Liver (tissue), 3 donors: ENCODE measurements around the gene CA14.

Source experiments
- EGR1 ChIP-seq, 2 donors: IDR thresholded peaks; 2 replicates each; pipeline ENCODE4 v1.6.1; 2016 to 2018; ENCODE audit warnings: antibody characterized with exemption in 2 of 2, low read depth in 2 of 2
- FOXA1 ChIP-seq: IDR thresholded peaks from 2 replicates; pipeline ENCODE4 v1.6.1; 2016; ENCODE audit warnings: antibody characterized with exemption
- HNF4G ChIP-seq: IDR thresholded peaks from 2 replicates; pipeline ENCODE4 v1.6.1; 2016; ENCODE audit warnings: antibody characterized with exemption
- RAD21 ChIP-seq, 2 donors: IDR thresholded peaks; 2 replicates each; pipeline ENCODE4 v1.6.1; 2016; ENCODE audit warnings: antibody characterized with exemption in 2 of 2, mild to moderate bottlenecking in 2 of 2
- RXRA ChIP-seq, 2 donors: IDR thresholded peaks; 2 replicates each; pipeline ENCODE4 v1.6.1; 2017 to 2018; ENCODE audit warnings: antibody characterized with exemption in 2 of 2, mild to moderate bottlenecking in 1 of 2
- SP1 ChIP-seq: IDR thresholded peaks from 2 replicates; pipeline ENCODE4 v1.6.1; 2018; ENCODE audit warnings: antibody characterized with exemption, mild to moderate bottlenecking
- TAF1 ChIP-seq: conservative IDR thresholded peaks from 2 replicates; pipeline ENCODE4 v1.6.1; 2016; ENCODE audit warnings: antibody characterized with exemption, mild to moderate bottlenecking
- YY1 ChIP-seq: IDR thresholded peaks from 2 replicates; pipeline ENCODE4 v1.6.1; 2016; ENCODE audit warnings: antibody characterized with exemption, mild to moderate bottlenecking
- TF ChIP-seq, protein P1 (sequence below): fragments of 150-350 bp; IDR thresholded peaks from 2 replicates; pipeline ENCODE4 v1.5.1; 2017; ENCODE audit warnings: improper control_type of control experiment, low read depth, low read length; ENCODE audit not compliant: missing input control
- TF ChIP-seq, protein P2 (sequence below): IDR thresholded peaks from 2 replicates; pipeline ENCODE4 v1.6.1; 2016; ENCODE audit warnings: antibody characterized with exemption
- TF ChIP-seq, protein P3 (sequence below): IDR thresholded peaks from 2 replicates; pipeline ENCODE4 v1.6.1; 2016; ENCODE audit warnings: antibody characterized with exemption
- TF ChIP-seq, protein P4 (sequence below): IDR thresholded peaks from 2 replicates; pipeline ENCODE4 v1.6.1; 2016; ENCODE audit warnings: antibody characterized with exemption, mild to moderate bottlenecking
- TF ChIP-seq, protein P5 (sequence below): IDR thresholded peaks from 2 replicates; pipeline ENCODE4 v1.6.1; 2016; ENCODE audit warnings: antibody characterized with exemption
- donor health status: healthy.
- donor health status: healthy.

DNA sequence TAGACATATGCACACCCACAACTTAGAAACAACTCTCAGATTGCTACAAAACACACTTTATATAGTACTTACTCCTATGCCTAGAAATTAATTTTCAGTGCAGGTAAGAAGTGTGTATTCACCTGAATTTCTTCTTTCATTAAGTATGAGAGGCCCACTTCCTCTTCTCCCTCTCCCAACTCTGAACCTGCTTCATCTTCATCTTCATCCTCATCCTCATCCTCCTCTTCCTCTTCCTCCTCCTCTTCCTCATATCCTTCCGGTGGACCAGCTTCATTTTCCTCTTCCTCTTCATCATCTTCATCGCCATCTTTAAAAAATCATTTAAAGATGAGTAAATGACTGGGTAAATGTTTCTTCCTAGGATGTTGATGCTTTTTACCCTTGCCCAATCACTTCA is 31.1 kb upstream of the CA14 start:
- TF ChIP-seq, protein P1, sequence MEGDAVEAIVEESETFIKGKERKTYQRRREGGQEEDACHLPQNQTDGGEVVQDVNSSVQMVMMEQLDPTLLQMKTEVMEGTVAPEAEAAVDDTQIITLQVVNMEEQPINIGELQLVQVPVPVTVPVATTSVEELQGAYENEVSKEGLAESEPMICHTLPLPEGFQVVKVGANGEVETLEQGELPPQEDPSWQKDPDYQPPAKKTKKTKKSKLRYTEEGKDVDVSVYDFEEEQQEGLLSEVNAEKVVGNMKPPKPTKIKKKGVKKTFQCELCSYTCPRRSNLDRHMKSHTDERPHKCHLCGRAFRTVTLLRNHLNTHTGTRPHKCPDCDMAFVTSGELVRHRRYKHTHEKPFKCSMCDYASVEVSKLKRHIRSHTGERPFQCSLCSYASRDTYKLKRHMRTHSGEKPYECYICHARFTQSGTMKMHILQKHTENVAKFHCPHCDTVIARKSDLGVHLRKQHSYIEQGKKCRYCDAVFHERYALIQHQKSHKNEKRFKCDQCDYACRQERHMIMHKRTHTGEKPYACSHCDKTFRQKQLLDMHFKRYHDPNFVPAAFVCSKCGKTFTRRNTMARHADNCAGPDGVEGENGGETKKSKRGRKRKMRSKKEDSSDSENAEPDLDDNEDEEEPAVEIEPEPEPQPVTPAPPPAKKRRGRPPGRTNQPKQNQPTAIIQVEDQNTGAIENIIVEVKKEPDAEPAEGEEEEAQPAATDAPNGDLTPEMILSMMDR = no peak
- TF ChIP-seq, protein P2, sequence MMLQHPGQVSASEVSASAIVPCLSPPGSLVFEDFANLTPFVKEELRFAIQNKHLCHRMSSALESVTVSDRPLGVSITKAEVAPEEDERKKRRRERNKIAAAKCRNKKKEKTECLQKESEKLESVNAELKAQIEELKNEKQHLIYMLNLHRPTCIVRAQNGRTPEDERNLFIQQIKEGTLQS = no peak
- no peak for TF ChIP-seq YY1
- no peak for TF ChIP-seq RAD21 (IDR thresholded peaks at IDR 0.05)
- TF ChIP-seq, protein P3, sequence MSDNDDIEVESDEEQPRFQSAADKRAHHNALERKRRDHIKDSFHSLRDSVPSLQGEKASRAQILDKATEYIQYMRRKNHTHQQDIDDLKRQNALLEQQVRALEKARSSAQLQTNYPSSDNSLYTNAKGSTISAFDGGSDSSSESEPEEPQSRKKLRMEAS = no peak
- TF ChIP-seq, protein P4, sequence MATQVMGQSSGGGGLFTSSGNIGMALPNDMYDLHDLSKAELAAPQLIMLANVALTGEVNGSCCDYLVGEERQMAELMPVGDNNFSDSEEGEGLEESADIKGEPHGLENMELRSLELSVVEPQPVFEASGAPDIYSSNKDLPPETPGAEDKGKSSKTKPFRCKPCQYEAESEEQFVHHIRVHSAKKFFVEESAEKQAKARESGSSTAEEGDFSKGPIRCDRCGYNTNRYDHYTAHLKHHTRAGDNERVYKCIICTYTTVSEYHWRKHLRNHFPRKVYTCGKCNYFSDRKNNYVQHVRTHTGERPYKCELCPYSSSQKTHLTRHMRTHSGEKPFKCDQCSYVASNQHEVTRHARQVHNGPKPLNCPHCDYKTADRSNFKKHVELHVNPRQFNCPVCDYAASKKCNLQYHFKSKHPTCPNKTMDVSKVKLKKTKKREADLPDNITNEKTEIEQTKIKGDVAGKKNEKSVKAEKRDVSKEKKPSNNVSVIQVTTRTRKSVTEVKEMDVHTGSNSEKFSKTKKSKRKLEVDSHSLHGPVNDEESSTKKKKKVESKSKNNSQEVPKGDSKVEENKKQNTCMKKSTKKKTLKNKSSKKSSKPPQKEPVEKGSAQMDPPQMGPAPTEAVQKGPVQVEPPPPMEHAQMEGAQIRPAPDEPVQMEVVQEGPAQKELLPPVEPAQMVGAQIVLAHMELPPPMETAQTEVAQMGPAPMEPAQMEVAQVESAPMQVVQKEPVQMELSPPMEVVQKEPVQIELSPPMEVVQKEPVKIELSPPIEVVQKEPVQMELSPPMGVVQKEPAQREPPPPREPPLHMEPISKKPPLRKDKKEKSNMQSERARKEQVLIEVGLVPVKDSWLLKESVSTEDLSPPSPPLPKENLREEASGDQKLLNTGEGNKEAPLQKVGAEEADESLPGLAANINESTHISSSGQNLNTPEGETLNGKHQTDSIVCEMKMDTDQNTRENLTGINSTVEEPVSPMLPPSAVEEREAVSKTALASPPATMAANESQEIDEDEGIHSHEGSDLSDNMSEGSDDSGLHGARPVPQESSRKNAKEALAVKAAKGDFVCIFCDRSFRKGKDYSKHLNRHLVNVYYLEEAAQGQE = no peak
- TF ChIP-seq FOXA1 = no peak
- no peak for TF ChIP-seq TAF1
- TF ChIP-seq SP1 = no peak
- no peak for TF ChIP-seq HNF4G
- no peak for TF ChIP-seq EGR1 (IDR thresholded peaks at IDR 0.05; ENCODE audit: low read depth in 2 of 2)
- TF ChIP-seq RXRA (IDR thresholded peaks at IDR 0.05) = no peak
- TF ChIP-seq, protein P5, sequence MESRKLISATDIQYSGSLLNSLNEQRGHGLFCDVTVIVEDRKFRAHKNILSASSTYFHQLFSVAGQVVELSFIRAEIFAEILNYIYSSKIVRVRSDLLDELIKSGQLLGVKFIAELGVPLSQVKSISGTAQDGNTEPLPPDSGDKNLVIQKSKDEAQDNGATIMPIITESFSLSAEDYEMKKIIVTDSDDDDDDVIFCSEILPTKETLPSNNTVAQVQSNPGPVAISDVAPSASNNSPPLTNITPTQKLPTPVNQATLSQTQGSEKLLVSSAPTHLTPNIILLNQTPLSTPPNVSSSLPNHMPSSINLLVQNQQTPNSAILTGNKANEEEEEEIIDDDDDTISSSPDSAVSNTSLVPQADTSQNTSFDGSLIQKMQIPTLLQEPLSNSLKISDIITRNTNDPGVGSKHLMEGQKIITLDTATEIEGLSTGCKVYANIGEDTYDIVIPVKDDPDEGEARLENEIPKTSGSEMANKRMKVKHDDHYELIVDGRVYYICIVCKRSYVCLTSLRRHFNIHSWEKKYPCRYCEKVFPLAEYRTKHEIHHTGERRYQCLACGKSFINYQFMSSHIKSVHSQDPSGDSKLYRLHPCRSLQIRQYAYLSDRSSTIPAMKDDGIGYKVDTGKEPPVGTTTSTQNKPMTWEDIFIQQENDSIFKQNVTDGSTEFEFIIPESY = no peak
